Naive B cell (primary cell): ENCODE measurements around the gene KANSL1. TPM values are rescaled to one million over a fixed set of nuclear protein-coding genes. Genes with fewer than 3 reads are reported as not detected.
"Not testable (repeated sequence)": the region's sequence is repeated elsewhere in the genome, so short reads cannot be mapped to it uniquely, and the experiment has no call there.

Experiments
- ATAC-seq, 2 donors: fragments of 150-1000 bp; cut with Tn5 transposase; 2 replicates each; pipeline ENCODE4 v1.10.0; 2021; ENCODE audit warnings: low read depth in 2 of 2, mild to moderate bottlenecking in 2 of 2, moderate library complexity in 2 of 2
- DNase-seq: peaks from one replicate; pipeline ENCODE4 v3.0.0; 2022
- H3K27ac Mint-ChIP-seq, 6 donors: one replicate each; pipeline ENCODE4 v1.8.0; 2020 to 2022; ENCODE audit warnings: mild to moderate bottlenecking in 6 of 6, mixed read lengths in 6 of 6, moderate library complexity in 5 of 6, inconsistent platforms in 2 of 6
- H3K27me3 Mint-ChIP-seq, 3 donors: one replicate each; pipeline ENCODE4 v1.8.0; 2021 to 2022; ENCODE audit warnings: mixed read lengths in 3 of 3, mild to moderate bottlenecking in 1 of 3
- H3K36me3 Mint-ChIP-seq, 2 donors: one replicate each; pipeline ENCODE4 v1.8.0; 2020 to 2022; ENCODE audit warnings: mixed read lengths in 2 of 2, inconsistent platforms in 1 of 2, mild to moderate bottlenecking in 1 of 2
- H3K4me1 Mint-ChIP-seq, 3 donors: one replicate each; pipeline ENCODE4 v1.8.0; 2020 to 2022; ENCODE audit warnings: mixed read lengths in 3 of 3, inconsistent platforms in 1 of 3, mild to moderate bottlenecking in 1 of 3, moderate library complexity in 1 of 3
- H3K4me3 Mint-ChIP-seq, 8 donors: one replicate each; pipeline ENCODE4 v1.8.0; 2020 to 2022; ENCODE audit warnings: mild to moderate bottlenecking in 8 of 8, mixed read lengths in 8 of 8, moderate library complexity in 8 of 8, inconsistent platforms in 2 of 8
- H3K9me3 Mint-ChIP-seq, 7 donors: one replicate each; pipeline ENCODE4 v1.8.0; 2020 to 2022; ENCODE audit warnings: mixed read lengths in 7 of 7, mild to moderate bottlenecking in 5 of 7, inconsistent platforms in 2 of 7, moderate library complexity in 1 of 7
- polyA plus RNA-seq, 6 donors: library from polyadenylated mRNA; unstranded; fragments of 300-500 nt; fragmentation: Illumina TruSeq; gene quantifications; one replicate each; pipeline ENCODE4 v1.2.3, GENCODE V29; 2021; ENCODE audit warnings: low read depth in 6 of 6

The KANSL1 gene
- polyA plus RNA-seq, 6 donors from 2014 or later, result 5.8 to 27.5 (median 16.5) TPM

DNA sequence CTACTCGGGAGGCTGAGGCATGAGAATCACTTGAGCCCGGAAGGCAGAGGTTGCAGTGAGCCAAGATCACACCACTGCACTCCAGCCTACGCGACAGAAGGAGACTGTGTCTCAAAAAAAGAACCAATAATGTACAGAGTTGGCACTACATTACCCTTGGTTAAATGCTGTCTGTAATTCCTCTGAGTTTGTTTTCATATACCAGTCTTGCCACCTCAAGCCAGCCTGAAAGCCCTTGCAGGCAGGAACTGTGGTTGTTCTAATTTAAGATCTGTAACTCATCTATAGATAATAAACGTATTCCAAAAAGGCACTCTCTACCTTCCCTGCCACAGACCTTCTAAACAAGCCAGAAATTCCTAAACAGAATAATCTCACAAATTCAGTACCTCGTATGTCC is 4.3 kb upstream of the KANSL1 start:
- DNase-seq, result no peak
- Mint-ChIP-seq H3K4me3 (peak overlapping the region in 1 of 8 donors; percentile 55), H3K36me3 (peaks cover 0 to 4% of the 10 kb centered on the region in 2 donors), H3K4me1 (peaks cover 19 to 25% (median 23%) of the 10 kb centered on the region in 3 donors), H3K27ac (peak overlapping the region in 4 of 6 donors; percentile 2 to 51 (median 25)), H3K27me3 (no peaks in the 10 kb centered on the region), H3K9me3 (no peaks in the 10 kb centered on the region)
- ATAC-seq, result no peak

DNA sequence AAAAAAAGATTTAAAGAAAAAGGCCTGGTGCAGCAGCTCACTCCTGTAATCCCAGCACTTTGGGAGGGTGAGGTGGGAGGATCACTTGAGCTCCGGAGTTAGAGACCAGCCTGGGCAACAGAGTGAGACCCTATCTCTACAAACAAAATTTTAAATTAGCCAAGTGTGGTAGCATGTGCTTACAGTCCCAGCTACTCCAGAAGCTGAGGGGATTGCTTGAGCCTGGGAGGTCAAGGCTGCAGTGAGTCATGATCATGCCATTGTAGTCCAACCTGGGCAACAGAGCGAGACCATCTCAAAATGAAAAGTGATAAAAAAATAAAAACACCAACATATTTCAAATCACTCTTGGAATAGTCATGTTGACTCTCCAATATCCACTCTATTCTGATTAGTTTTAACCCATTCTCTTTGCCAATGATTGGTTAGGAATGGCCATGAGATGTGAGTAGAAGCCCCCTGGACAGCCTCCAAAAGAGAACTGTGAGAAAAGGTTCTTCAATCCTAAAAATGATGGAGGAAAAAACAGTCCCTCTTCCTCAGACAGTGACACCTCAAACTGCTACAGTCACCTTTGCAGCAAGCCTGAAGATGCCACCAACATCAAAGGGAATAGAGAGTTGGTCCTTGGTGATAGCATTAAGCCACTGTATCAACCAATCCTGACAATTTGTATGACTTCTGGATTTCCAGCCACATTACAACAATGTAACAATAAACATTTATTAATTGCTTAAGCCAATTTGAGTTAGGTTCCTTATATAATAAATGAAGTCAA is 2.9 kb upstream of the KANSL1 start:
- no peak for ATAC-seq
- Mint-ChIP-seq H3K27me3 (peaks cover 0 to 3% (median 0%) of the 10 kb centered on the region in 3 donors), H3K9me3 (no peaks in the 10 kb centered on the region), H3K27ac (peak overlapping the region in 2 of 6 donors; percentile 47 to 99), H3K4me3 (peak overlapping the region in 1 of 8 donors; percentile 5), H3K4me1 (peaks cover 22 to 33% (median 30%) of the 10 kb centered on the region in 3 donors), H3K36me3 (peaks cover 0 to 9% of the 10 kb centered on the region in 2 donors)
- DNase-seq, result no peak

DNA sequence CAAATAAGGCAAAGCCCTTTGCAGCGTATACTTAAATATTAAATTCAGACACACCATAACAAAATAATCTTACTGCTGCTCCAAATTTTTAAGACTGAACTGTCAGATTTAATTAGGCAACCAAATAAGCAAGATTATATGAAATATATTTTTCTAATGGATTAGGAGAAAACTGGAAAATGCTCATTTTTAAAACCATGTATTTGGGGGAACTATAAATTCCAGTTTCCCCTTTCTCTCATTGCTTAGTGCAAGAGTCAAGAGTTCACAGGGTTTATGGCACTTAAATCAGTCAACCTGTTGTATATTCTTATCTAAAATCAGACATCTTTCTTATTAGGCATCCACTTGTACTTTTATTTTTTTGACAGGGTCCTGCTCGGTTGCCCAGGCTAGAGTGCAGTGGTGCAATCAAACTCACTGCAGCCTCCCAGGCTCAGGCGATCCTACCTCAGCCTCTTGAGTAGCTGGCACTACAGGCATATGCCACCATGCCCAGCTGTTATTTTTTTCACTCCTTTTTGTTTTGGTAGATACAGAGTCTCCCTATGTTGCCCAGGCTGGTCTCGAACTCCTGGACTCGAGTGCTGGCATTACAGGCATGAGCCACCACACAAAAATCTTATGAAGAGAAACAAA is 2.1 kb upstream of the KANSL1 start:
- peak overlapping the region in 3 of 8 donors; percentile 78 to 99 (median 91) for H3K4me3 Mint-ChIP-seq
- H3K27ac Mint-ChIP-seq, result peak overlapping the region in 5 of 6 donors; percentile 38 to 99 (median 95)
- DNase-seq, result no peak
- H3K27me3 Mint-ChIP-seq, result peaks cover 0 to 3% (median 0%) of the 10 kb centered on the region in 3 donors
- H3K36me3 Mint-ChIP-seq, result peaks cover 0 to 9% of the 10 kb centered on the region in 2 donors
- peaks cover 27 to 38% (median 35%) of the 10 kb centered on the region in 3 donors for H3K4me1 Mint-ChIP-seq
- no peak for ATAC-seq
- H3K9me3 Mint-ChIP-seq, result no peaks in the 10 kb centered on the region

- Mint-ChIP-seq H3K36me3 (peaks cover 0 to 9% of the 10 kb centered on the region in 2 donors), H3K27ac (peak overlapping the region; percentile 92 to 99 (median 96))
Observed at GRCh38 chr17:46194393-46195216, 1.4 kb upstream of the KANSL1 start.

DNA sequence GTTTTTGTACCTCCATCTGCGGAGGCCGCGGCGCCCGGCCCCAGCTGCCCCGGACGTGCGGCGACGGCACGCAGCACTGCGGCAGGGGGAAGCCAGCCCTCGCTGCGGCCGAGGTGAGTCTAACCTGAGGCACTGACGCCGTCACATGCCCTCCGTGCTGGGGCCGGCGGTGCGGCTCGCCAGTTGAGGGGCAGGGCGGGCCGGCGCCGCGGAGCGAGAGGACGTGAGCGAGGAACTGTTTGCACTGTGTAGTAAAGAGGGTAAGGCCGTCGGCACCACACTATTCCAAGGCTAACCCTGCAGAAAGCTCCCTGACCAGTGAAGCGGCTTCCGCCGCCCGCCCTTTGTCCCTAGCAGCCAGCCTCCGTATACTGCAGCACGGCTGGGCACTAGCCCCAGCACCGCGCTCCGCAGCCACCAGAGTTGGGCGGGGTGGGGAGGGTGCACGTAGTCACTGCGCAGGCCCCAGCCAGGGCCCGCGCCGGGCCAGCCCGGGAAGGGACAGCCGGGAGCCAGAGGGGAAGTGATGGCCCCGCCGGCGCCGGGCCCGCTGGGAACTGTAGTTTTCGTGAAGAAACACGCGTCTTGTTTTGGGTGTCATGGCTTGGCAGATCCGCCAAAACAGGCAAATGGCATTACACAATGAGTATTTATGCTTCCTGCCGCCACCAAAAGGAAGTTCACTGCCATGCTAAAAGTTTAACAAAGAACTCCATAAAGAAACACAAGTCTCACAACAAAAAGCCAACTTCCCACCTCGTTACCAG is 580 bp upstream of the KANSL1 start:
- Mint-ChIP-seq H3K4me1 (peaks cover 40 to 43% (median 42%) of the 10 kb centered on the region in 3 donors), H3K27ac (peak overlapping the region; percentile 92 to 99 (median 96)), H3K4me3 (peak overlapping the region; percentile 78 to 99 (median 91)), H3K36me3 (peaks cover 0 to 9% of the 10 kb centered on the region in 2 donors), H3K27me3 (peaks cover 0 to 3% (median 0%) of the 10 kb centered on the region in 3 donors), H3K9me3 (no peaks in the 10 kb centered on the region)
- DNase-seq, result peak; percentile 85
- peak; percentile 65 to 66 for ATAC-seq

More at GRCh38 chr17:46194393-46195216, 1.4 kb upstream of the KANSL1 start:
- Mint-ChIP-seq H3K9me3 (no peaks in the 10 kb centered on the region), H3K27me3 (peaks cover 0 to 3% (median 0%) of the 10 kb centered on the region in 3 donors), H3K4me1 (peaks cover 32 to 42% (median 41%) of the 10 kb centered on the region in 3 donors), H3K4me3 (peak overlapping the region; percentile 78 to 99 (median 91))
- ATAC-seq (peak; percentile 45 to 47), DNase-seq (peak; percentile 72)

GRCh38 chr17:46192439-46193150 is 634 bp downstream of the KANSL1 start:
- ATAC-seq (peak; percentile 13 to 22), DNase-seq (peak; percentile 57)
- Mint-ChIP-seq H3K27me3 (peaks cover 0 to 3% (median 0%) of the 10 kb centered on the region in 3 donors), H3K36me3 (peaks cover 0 to 9% of the 10 kb centered on the region in 2 donors), H3K4me3 (peak overlapping the region; percentile 92 to 100 (median 96)), H3K4me1 (peaks cover 51 to 52% (median 51%) of the 10 kb centered on the region in 3 donors), H3K27ac (peak overlapping the region; percentile 95 to 99 (median 98)), H3K9me3 (no peaks in the 10 kb centered on the region)

GRCh38 chr17:46192189-46192438 is 1.1 kb downstream of the KANSL1 start:
- peak overlapping the region; percentile 92 to 100 (median 96) for H3K4me3 Mint-ChIP-seq

DNA sequence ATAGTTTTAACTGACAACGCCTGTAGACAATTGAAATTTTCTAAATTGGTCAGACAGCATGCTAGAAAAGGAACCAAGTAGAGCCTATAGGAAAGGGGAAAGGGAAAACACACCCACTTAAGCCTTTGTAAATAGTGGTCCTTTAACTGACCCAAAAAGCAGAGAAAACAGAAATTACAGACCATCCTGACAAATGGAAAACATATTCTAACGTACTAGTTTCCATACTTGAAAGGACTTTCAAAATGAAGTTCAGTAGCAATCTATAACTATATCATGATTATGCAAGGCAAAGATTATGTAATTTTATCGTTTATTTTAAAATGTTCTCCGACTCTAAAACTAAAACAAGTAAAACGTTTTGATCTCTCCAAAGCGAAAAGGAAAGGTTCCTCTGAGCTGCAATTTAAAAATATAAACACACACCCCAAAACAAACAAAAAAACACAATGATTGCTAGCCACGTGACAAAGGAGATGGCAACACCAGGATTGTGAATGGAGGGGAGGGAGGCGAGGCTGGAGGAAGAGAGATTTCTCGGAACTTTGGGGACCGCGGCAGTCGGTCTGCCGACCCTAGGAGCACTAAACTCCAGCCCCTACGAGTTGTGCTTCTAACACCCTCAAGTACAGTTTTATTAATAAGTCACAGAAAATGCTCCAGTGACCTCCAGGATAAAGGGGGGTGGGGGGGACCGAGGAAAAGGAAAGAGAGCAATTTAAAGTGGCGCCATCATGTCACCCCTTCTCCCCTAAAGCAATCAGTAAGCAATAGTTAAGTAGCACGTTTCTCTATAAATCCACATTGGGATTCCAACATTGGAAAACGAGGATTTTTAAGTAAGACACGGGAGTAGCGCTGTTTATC is 1.7 kb downstream of the KANSL1 start:
- Mint-ChIP-seq H3K9me3 (no peaks in the 10 kb centered on the region), H3K4me1 (peaks cover 47 to 62% (median 52%) of the 10 kb centered on the region in 3 donors), H3K27me3 (peaks cover 0 to 3% (median 0%) of the 10 kb centered on the region in 3 donors), H3K27ac (peak overlapping the region; percentile 95 to 99 (median 98)), H3K36me3 (peaks cover 0 to 9% of the 10 kb centered on the region in 2 donors), H3K4me3 (peak overlapping the region; percentile 92 to 100 (median 96))
- no peak for DNase-seq
- no peak for ATAC-seq

More at GRCh38 chr17:46192189-46192438, 1.1 kb downstream of the KANSL1 start:
- DNase-seq, result no peak
- H3K36me3 Mint-ChIP-seq, result peaks cover 0 to 9% of the 10 kb centered on the region in 2 donors
- no peak for ATAC-seq
- H3K27me3 Mint-ChIP-seq, result peaks cover 0 to 3% (median 0%) of the 10 kb centered on the region in 3 donors
- no peaks in the 10 kb centered on the region for H3K9me3 Mint-ChIP-seq
- peaks cover 49 to 56% (median 49%) of the 10 kb centered on the region in 3 donors for H3K4me1 Mint-ChIP-seq
- peak overlapping the region; percentile 95 to 99 (median 98) for H3K27ac Mint-ChIP-seq

- H3K27ac Mint-ChIP-seq, result peak overlapping the region in 5 of 6 donors; percentile 5 to 99 (median 62)
- peak overlapping the region; percentile 3 to 100 (median 95) for H3K4me3 Mint-ChIP-seq
- H3K9me3 Mint-ChIP-seq, result no peaks in the 10 kb centered on the region
Observed at GRCh38 chr17:46190763-46191162, 2.5 kb downstream of the KANSL1 start.

DNA sequence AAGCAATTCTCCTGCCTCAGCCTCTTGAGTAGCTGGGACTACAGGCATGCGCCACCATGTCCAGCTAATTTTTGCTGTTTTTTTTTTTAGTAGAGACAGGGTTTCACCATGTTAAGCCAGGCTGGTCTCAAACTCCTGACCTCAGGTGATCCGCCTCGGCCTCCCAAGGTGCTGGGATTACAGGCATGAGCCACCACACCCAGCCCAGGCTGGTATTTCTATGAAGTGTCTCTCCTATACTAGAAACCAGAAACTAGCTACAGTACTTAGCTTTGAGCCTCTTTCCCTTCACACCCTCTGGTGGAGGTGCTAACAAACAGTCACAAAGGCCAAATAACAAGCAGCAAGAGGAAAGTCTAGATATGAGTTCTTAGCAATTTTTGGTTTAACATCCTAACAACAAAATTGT is 6.4 kb downstream of the KANSL1 start:
- not testable (repeated sequence) for H3K36me3 Mint-ChIP-seq, H3K9me3 Mint-ChIP-seq, H3K27me3 Mint-ChIP-seq, DNase-seq
- Mint-ChIP-seq H3K27ac (peak overlapping the region in 1 of 6 donors; percentile 12), H3K4me1 (peaks cover 69 to 94% (median 77%) of the 10 kb centered on the region in 3 donors), H3K4me3 (peak overlapping the region in 3 of 8 donors; percentile 8 to 41 (median 23))
- peak; percentile 58 to 75 for ATAC-seq

More at GRCh38 chr17:46190763-46191162, 2.5 kb downstream of the KANSL1 start:
- peaks cover 0 to 3% (median 0%) of the 10 kb centered on the region in 3 donors for H3K27me3 Mint-ChIP-seq
- ATAC-seq (no peak), DNase-seq (no peak)
- H3K4me1 Mint-ChIP-seq, result peaks cover 47 to 69% (median 56%) of the 10 kb centered on the region in 3 donors
- peaks cover 0 to 9% of the 10 kb centered on the region in 2 donors for H3K36me3 Mint-ChIP-seq

DNA sequence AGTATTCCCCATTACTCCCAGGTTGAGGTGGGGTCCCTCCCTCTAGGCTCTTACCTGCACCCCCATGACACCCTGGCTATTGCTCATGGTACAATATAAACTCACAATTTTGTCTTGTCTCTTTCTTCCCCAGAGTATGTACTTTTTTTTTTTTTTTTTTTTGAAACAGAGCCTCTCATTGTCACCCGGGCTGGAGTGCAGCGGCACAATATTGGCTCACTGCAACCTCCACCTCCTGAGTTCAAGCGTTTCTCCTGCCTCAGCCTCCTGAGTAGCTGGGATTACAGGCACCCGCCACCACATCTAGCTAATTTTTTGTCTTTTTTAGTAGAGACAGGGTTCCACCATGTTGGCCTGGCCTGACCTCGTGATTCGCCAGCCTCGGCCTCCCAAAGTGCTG is 8.5 kb downstream of the KANSL1 start:
- H3K4me3 Mint-ChIP-seq, result peak overlapping the region in 2 of 8 donors; percentile 1 to 44
- no peak for DNase-seq
- H3K27me3 Mint-ChIP-seq, result no peaks in the 10 kb centered on the region
- peaks cover under 1 to 6% of the 10 kb centered on the region in 2 donors for H3K36me3 Mint-ChIP-seq
- H3K4me1 Mint-ChIP-seq, result peaks cover 61 to 90% (median 76%) of the 10 kb centered on the region in 3 donors
- ATAC-seq, result no peak
- peak overlapping the region in 4 of 6 donors; percentile 19 to 58 (median 54) for H3K27ac Mint-ChIP-seq
- no peaks in the 10 kb centered on the region for H3K9me3 Mint-ChIP-seq
